GM18520 (cell line): ENCODE measurements around the gene HTT.
A peak's percentile ranks its signal among the peaks of the same experiment; 100 is the strongest.

Experiments
- ATAC-seq: cut with Tn5 transposase; IDR thresholded peaks from one replicate; pipeline ENCODE4 v1.9.1; 2021; ENCODE audit not compliant: unreplicated experiment

HTT gene

GRCh38 chr4:3198906-3199305 is 124.4 kb downstream of the HTT start:
- no peak for ATAC-seq

DNA sequence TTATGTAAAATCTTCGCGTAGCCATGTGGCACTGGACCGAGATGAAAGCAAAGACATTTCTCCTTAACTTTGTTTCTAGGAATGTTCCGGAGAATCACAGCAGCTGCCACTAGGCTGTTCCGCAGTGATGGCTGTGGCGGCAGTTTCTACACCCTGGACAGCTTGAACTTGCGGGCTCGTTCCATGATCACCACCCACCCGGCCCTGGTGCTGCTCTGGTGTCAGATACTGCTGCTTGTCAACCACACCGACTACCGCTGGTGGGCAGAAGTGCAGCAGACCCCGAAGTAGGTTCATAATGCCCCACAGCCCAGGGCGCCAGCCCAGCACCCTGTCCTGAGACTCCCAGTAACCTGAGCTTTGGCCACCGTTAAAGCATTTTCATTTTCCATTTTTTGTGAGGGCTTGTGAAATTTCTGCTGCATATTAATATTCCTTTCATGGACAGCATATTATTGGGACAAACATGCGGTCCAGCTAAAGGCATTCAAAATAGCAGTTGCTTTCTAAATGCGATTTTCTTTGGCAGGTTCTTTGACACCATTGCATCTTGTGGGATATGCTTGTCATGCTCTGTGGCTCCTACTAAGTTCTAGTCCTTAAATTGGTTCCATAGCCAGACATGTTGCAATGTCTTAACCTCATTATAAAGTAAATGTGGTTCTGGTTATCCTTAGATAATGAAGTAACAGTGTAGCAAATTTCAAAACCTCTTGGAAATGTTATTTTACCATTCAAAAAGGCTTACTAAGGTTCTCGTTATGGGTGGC is 125.4 kb downstream of the HTT start:
- ATAC-seq, result no peak

DNA sequence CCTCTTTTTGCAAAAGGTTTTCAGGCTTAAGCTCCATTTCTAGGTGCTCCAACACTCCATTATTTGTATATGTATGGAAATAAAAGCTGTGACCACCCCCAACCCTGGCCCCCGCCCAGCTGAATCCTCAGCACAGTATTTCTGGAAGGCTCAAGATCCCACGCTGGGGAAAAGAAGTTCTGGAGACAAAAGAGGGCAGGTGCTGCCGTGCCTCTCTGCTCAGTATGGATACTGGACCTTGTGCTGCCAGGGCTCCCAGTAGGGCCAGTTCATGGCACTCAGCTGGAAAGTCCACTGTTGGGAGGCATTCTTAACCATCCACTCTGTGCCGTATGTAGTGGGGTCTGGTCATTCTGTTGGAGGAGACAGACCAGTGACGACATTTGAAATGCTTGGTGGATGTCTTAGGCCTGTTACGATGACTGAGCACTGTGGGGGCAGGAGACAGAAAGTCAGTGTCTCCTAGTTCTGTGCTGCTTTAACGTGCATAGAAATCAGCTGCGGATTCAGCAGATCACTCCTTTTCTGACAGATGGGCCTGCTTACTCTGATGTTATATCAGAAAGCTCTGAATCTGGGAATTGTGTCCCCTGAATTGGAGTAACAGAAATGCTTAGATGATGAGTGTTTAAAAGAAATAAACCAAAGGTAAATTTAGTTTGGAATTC is 126.1 kb downstream of the HTT start:
- ATAC-seq, result no peak

DNA sequence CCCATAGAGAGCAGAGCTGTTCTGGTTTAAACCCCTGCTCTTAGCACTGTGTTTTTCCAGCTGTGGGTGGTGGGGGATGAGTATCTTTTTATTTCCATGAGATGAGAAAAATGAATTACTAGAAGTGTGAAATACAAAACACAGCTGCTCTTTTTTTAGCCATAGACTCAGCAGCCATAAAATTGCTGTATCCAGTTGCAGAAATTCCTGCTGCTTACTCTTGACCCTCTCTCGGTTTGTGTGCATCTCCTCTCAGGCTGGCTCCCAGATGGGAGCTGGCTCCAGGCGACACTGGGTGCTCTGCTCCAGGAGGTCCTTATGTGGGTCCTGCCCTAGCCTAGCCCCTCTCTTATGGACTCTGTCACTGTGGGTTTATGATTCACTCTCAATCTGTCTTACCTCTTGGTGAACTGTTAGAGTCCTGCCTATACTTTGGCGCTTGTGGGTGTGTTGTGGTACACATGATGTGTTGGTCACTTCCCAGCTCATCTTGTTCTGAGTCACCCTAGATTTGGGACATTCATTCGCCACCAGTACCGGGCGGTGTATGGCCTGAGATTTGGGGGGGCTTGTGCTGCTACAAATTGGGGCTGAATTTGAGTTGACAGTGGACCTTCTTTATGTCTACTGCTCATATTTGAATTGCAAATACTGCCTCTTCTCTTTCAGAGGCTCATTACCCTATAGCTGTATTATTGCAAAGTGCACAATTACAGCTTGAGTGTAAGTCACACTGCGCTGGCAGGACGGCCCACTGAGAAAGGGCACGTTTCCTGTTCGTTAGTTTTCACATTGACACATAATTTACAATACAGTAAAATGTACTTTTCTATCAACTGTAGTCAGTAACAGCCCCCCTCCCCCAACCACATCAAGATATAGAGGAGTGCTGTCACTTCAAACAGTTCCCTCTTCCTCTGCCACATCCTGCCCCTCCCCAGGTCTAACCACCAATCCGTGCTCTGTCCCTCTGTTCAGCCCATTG is 127.5 kb downstream of the HTT start:
- peak; percentile 48 for ATAC-seq

- no peak for ATAC-seq
Measured at GRCh38 chr4:3202836-3203820, 128.6 kb downstream of the HTT start.

GRCh38 chr4:3203971-3204431 is 129.5 kb downstream of the HTT start:
- no peak for ATAC-seq

- ATAC-seq, result no peak
Measured at GRCh38 chr4:3205995-3206394, 131.5 kb downstream of the HTT start.

- no peak for ATAC-seq
Measured at GRCh38 chr4:3206439-3207100, 132.1 kb downstream of the HTT start.

- ATAC-seq, result no peak
Measured at GRCh38 chr4:3207531-3208037, 133.1 kb downstream of the HTT start.

- no peak for ATAC-seq
Measured at GRCh38 chr4:3208826-3209225, 134.3 kb downstream of the HTT start.

GRCh38 chr4:3209551-3210325 is 135.3 kb downstream of the HTT start:
- no peak for ATAC-seq

DNA sequence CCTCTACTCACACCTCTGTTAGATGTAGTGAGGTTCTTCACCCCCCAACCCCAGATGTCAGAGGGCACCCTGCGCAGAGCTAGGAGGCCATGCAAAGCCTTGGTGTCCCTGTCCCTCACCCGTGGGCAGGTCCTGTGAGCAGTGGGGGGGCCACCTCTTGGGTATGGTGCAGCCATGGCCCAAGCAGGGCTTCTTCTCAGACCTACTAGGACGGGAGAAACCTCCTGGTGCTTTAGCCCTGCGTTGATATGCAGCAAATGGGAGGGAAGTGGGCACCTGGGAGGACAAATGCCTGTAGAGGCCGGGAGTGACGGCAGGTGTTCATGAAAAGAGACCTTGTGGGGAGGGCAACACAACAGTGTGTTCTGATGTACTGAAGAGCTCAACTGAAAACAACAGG is 136.0 kb downstream of the HTT start:
- no peak for ATAC-seq

DNA sequence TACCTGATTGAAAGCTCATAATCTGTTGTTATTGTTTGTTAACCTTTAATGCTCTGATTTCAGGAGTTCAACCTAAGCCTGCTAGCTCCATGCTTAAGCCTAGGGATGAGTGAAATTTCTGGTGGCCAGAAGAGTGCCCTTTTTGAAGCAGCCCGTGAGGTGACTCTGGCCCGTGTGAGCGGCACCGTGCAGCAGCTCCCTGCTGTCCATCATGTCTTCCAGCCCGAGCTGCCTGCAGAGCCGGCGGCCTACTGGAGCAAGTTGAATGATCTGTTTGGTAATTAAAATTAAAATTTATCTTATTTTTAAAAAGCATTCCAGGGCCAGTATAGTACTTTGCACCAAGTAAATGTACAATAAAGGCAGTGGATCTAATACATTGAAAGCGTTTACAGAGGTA is 137.4 kb downstream of the HTT start:
- ATAC-seq, result no peak

DNA sequence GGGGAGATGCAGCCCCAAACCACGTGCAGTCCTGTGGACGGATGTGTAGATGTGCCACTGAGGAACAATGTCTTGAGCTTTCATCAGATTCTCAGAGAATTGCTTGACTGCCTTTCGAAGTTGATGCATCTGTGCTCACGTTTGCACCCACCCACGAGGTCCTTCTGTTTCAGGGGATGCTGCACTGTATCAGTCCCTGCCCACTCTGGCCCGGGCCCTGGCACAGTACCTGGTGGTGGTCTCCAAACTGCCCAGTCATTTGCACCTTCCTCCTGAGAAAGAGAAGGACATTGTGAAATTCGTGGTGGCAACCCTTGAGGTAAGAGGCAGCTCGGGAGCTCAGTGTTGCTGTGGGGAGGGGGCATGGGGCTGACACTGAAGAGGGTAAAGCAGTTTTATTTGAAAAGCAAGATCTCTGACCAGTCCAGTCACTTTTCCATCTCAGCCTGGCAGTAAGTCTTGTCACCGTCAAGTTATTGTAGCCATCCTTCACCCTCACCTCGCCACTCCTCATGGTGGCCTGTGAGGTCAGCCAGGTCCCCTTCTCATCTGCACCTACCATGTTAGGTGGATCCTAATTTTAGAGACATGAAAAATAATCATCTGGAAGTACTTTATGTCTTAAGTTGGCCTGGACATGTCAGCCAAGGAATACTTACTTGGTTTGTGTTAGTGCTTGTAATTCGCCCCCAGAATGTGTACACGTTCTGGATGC is 138.1 kb downstream of the HTT start:
- no peak for ATAC-seq

GRCh38 chr4:3213106-3213425 is 138.6 kb downstream of the HTT start:
- ATAC-seq, result no peak

GRCh38 chr4:3213661-3214250 is 139.3 kb downstream of the HTT start:
- ATAC-seq, result no peak

DNA sequence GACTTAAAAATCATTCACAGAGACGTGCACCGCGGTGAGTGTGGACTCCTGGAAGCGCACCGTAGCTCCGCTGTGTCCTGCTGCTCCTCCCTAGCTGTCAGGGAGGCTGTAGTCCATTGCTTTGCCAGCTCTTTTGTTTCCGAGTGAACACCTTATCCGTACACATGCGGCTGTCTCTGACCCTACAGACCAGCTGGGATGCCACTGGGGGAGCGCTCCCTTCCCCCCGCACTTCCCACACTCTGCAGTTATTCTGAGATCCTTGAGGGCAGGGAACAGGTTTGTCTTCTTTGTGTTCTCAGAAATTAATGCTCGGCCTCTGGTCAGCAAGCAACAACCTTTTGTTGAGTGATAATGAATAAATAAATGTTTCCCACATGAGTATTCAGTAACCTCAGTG is 140.8 kb downstream of the HTT start:
- ATAC-seq, result no peak

- no peak for ATAC-seq
Measured at GRCh38 chr4:3215733-3216132, 141.3 kb downstream of the HTT start.
